Endothelial cell of umbilical vein (primary cell): Measurements from ENCODE around the gene ATP2C2. TPM values are rescaled to one million over a fixed set of nuclear protein-coding genes. Genes with fewer than 3 reads are reported as not detected.

ENCODE experiments used
- BruUV-seq: library from RNA; stranded (reverse); fragments of 400-500 nt; replicated peaks from 2 replicates; lab custom pipeline; 2021; lab: Mats Ljungman, UMichigan
- CTCF ChIA-PET: fragments of 300-600, 350-600 bp; sonication (Branson Sonifier 250); formaldehyde crosslinking; loops from one replicate; lab custom pipeline; 2021; ENCODE audit warnings: antibody characterized with exemption, inconsistent platforms; lab: Charles Lee
- POLR2A ChIA-PET: fragments of 300-600, 350-600 bp; sonication (Branson Sonifier 250); formaldehyde crosslinking; loops from one replicate; lab custom pipeline; 2021; ENCODE audit warnings: antibody characterized with exemption, inconsistent platforms; lab: Charles Lee
- DNase-seq: peaks from one replicate; pipeline ENCODE4 v3.0.0-alpha.2; 2011; ENCODE audit warnings: low read depth, low spot score
- FAIRE-seq: peaks from 2 replicates; lab custom pipeline; 2011; peaks lifted over from hg19 to GRCh38; lab: Jason Lieb, UNC
- H2AFZ ChIP-seq: 2 replicates; pipeline ENCODE4 v1.6.0; 2012; ENCODE audit warnings: low read depth, low read length, control low read depth, inconsistent platforms
- H3K27ac ChIP-seq: 2 replicates; pipeline ENCODE4 v1.5.1; 2011; ENCODE audit warnings: low read depth, mild to moderate bottlenecking, control low read depth, low read length, moderate library complexity; ENCODE audit not compliant: insufficient read depth
- H3K27me3 ChIP-seq, 2 experiments: 2 replicates each; pipeline versions ENCODE4 v1.6.0 to v1.6.1; 2011; ENCODE audit warnings: low read length in 2 of 2, mixed read lengths in 1 of 2; ENCODE audit not compliant: control insufficient read depth in 2 of 2, insufficient read depth in 2 of 2
- H3K36me3 ChIP-seq, 2 experiments: 2 replicates in 1 of 2; 3 replicates in 1 of 2; pipeline ENCODE4 v1.5.1; 2011; ENCODE audit warnings: low read length in 2 of 2, mild to moderate bottlenecking in 1 of 2, moderate library complexity in 1 of 2; ENCODE audit not compliant: control insufficient read depth in 2 of 2, insufficient read depth in 2 of 2; ENCODE audit errors: extremely low read depth in 1 of 2
- H3K4me1 ChIP-seq: 3 replicates; pipeline ENCODE4 v1.5.1; 2011; ENCODE audit warnings: mild to moderate bottlenecking, low read length; ENCODE audit not compliant: control insufficient read depth, insufficient read depth; ENCODE audit errors: extremely low read depth
- H3K4me2 ChIP-seq: 2 replicates; pipeline ENCODE4 v1.6.1; 2011; ENCODE audit warnings: low read length, control low read depth, mixed read lengths; ENCODE audit not compliant: insufficient read depth
- H3K4me3 ChIP-seq, 3 experiments: fragments of 200-600 bp in 1 of 3; sonication (generic), shearing (Covaris generic) in 1 of 3; replicated peaks in 1 of 3; 2 replicates each; pipeline ENCODE4 v1.5.1; 2011 to 2016; ENCODE audit warnings: control low read depth in 3 of 3, low read length in 3 of 3, mild to moderate bottlenecking in 2 of 3, inconsistent platforms in 1 of 3, low read depth in 1 of 3, moderate library complexity in 1 of 3; ENCODE audit not compliant: insufficient read depth in 1 of 3
- H3K79me2 ChIP-seq: 2 replicates; pipeline ENCODE4 v1.6.0; 2012; ENCODE audit warnings: low read length, inconsistent platforms; ENCODE audit not compliant: control insufficient read depth, insufficient read depth
- H3K9ac ChIP-seq: replicated peaks from 2 replicates; pipeline ENCODE3; 2011; ENCODE audit warnings: low read length, control low read depth; ENCODE audit not compliant: insufficient read depth; ENCODE audit errors: extremely low read depth
- H3K9me1 ChIP-seq: replicated peaks from 3 replicates; pipeline ENCODE4 v1.6.0; 2011; ENCODE audit warnings: mild to moderate bottlenecking, low read length; ENCODE audit not compliant: control insufficient read depth, insufficient read depth; ENCODE audit errors: extremely low read depth
- H3K9me3 ChIP-seq: replicated peaks from 2 replicates; pipeline ENCODE4 v1.5.1; 2012; ENCODE audit warnings: low read length, inconsistent platforms; ENCODE audit not compliant: control insufficient read depth, insufficient read depth
- H4K20me1 ChIP-seq: replicated peaks from 2 replicates; pipeline ENCODE3; 2011; ENCODE audit warnings: mild to moderate bottlenecking, low read length; ENCODE audit not compliant: control insufficient read depth, insufficient read depth; ENCODE audit errors: extremely low read depth
- CTCF ChIP-seq, 2 donors: IDR thresholded peaks; 1 replicate in 1 of 2; 2 replicates in 1 of 2; pipeline ENCODE4 v1.5.1; 2011; ENCODE audit warnings: low read length in 2 of 2, mild to moderate bottlenecking in 2 of 2, moderate library complexity in 2 of 2, control low read depth in 1 of 2, inconsistent platforms in 1 of 2, low read depth in 1 of 2; ENCODE audit not compliant: insufficient read depth in 1 of 2; ENCODE audit errors: extremely low read depth in 1 of 2
- EZH2 ChIP-seq: IDR thresholded peaks from 2 replicates; pipeline ENCODE4 v1.6.1; 2012; ENCODE audit warnings: borderline replicate concordance, low read depth, mild to moderate bottlenecking, moderate library complexity, low read length, inconsistent platforms; ENCODE audit not compliant: severe bottlenecking
- FOS ChIP-seq: IDR thresholded peaks from 2 replicates; pipeline ENCODE4 v1.6.1; 2011; ENCODE audit warnings: mild to moderate bottlenecking, low read length, moderate library complexity, borderline replicate concordance; ENCODE audit not compliant: insufficient read depth
- MYC ChIP-seq: IDR thresholded peaks from one replicate; pipeline ENCODE4 v1.6.1; 2011; ENCODE audit warnings: mild to moderate bottlenecking, low read depth, low read length
- POLR2A ChIP-seq: IDR thresholded peaks from 2 replicates; pipeline ENCODE4 v1.6.1; 2012; ENCODE audit warnings: low read depth, mild to moderate bottlenecking, control low read depth, low read length
- dilution Hi-C: fragments of 300-500 bp; cut with MboI; formaldehyde crosslinking; loops from one replicate; pipeline ENCODE4 v1.15.0; 2019; ENCODE audit warnings: low sequenced_read_pairs; ENCODE audit not compliant: extremely low pct_ligation_motif_present
- intact Hi-C: fragments of 100-400 bp; cut with micrococcal nuclease; formaldehyde crosslinking; loops from one replicate; pipeline ENCODE4 v1.10.0; 2022
- polyA plus RNA-seq, 4 experiments: library from polyadenylated mRNA; depleted of rRNA in 3 of 4; stranded (reverse) in 3 of 4; unstranded in 1 of 4; fragments of >200 nt; gene quantifications; 2 replicates each; pipeline versions ENCODE4 v1.2.1 to v1.2.3, GENCODE V29; 2011 to 2012; ENCODE audit warnings: missing spikeins in 1 of 4
- total RNA-seq: library from RNA; stranded (reverse); gene quantifications from 2 replicates; pipeline ENCODE4 v1.2.3, GENCODE V29; 2021

ATP2C2 gene
- total and polyA plus RNA-seq, 2 donors (not counting 3 experiments of a cell fraction or from before 2014, with no cell fraction given): not detected

DNA sequence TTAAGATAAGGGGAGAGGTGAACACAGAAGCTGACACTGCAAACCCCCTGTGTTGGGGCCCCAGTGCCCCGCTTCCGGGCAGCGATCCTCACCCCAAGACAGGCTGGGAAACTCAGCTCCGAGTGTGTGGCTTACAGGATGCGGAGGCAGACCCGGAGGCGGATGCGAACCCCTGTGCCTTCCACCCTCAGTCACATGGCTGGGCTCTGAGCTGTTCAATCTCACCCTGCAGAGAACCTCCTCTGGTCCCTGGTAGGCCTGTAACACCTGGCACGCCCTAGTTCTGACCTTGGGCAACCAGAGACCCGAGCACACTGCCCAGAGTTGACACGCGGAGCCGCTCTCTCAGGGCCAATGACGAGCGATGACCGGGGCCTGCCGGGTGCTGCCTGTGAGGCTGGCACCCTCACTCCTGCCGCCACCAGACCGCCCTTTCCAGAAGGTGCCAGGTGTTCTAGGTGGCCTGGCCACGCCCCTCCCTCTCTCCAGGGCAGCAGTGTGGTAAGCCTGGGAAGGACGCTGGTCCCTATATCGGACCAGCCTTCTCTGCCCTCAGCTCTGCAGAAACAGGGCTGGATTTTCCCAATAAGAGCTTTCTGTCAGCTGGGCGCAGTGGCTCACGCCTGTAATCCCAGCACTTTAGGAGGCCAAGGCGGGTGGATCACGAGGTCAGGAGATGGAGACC is 112.9 kb downstream of the ATP2C2 start:
- intact Hi-C loops: loop anchor here (10.0 kb wide), 1 partner anchor 416 kb away; no protein-coding TSS in a partner anchor
- H3K79me2 ChIP-seq: no peaks in the 10 kb centered on the region
- H3K36me3 ChIP-seq: peaks cover 0 to 16% of the 10 kb centered on the region in 2 experiments
- H3K9ac ChIP-seq: no peak overlapping the region
- DNase-seq (no peak), FAIRE-seq (no peak)
- no peak for TF ChIP-seq MYC
- TF ChIP-seq FOS: no peak
- TF ChIP-seq CTCF (IDR thresholded peaks at IDR 0.05; ENCODE audit: extremely low read depth in 1 of 2, insufficient read depth in 1 of 2, low read depth in 1 of 2, low read length in 2 of 2): no peak
- TF ChIP-seq EZH2: no peak
- TF ChIP-seq POLR2A: no peak
- no peak overlapping the region for H2AFZ ChIP-seq
- ChIA-PET POLR2A (no interaction called here), CTCF (interaction anchor here (3.7 kb wide), 1 partner anchor 204 kb away, joined by 48 read pairs; no protein-coding TSS in a partner anchor)
- H3K4me1 ChIP-seq: no peaks in the 10 kb centered on the region
- H3K4me2 ChIP-seq: no peak overlapping the region
- no peaks in the 10 kb centered on the region for H3K9me1 ChIP-seq
- no peak overlapping the region for H3K4me3 ChIP-seq
- no TSS peak for BruUV-seq
- H4K20me1 ChIP-seq: no peaks in the 10 kb centered on the region
- no peaks in the 10 kb centered on the region for H3K9me3 ChIP-seq
- dilution Hi-C loops: no loop called here
- H3K27ac ChIP-seq: no peak overlapping the region
- H3K27me3 ChIP-seq: no peaks in the 10 kb centered on the region
